AG04449 (cell line): ENCODE measurements around the gene KDM6A.
"Not testable (repeated sequence)": the region's sequence is repeated elsewhere in the genome, so short reads cannot be mapped to it uniquely, and the experiment has no call there.

Experiments
- CTCF ChIA-PET: fragments of 350-600 bp; formaldehyde crosslinking; extraction: SDS; loops from one replicate; lab custom pipeline; 2021; ENCODE audit warnings: antibody characterized with exemption; lab: Yijun Ruan, JAX
- POLR2A ChIA-PET: fragments of 400-600, 350-600 bp; formaldehyde crosslinking; extraction: SDS; loops from one replicate; lab custom pipeline; 2020; ENCODE audit warnings: antibody characterized with exemption, inconsistent platforms; lab: Yijun Ruan, JAX
- DNase-seq: peaks from one replicate; pipeline ENCODE4 v3.0.0-alpha.2; 2010; ENCODE audit warnings: low read depth, low spot score
- H3K4me3 ChIP-seq: 2 replicates; pipeline ENCODE4 v1.5.1; 2011; ENCODE audit warnings: low read depth, mild to moderate bottlenecking, control low read depth, low read length
- TF ChIP-seq, protein P1 (sequence below): IDR thresholded peaks from one replicate; pipeline ENCODE4 v1.5.1; 2011; ENCODE audit warnings: mild to moderate bottlenecking, moderate library complexity, low read length, control low read depth, inconsistent platforms; ENCODE audit not compliant: insufficient read depth; ENCODE audit errors: missing control alignments

Gene KDM6A

GRCh38 chrX:45035071-45035470 is 162.1 kb downstream of the KDM6A start:
- no peak overlapping the region for H3K4me3 ChIP-seq
- TF ChIP-seq, protein P1, sequence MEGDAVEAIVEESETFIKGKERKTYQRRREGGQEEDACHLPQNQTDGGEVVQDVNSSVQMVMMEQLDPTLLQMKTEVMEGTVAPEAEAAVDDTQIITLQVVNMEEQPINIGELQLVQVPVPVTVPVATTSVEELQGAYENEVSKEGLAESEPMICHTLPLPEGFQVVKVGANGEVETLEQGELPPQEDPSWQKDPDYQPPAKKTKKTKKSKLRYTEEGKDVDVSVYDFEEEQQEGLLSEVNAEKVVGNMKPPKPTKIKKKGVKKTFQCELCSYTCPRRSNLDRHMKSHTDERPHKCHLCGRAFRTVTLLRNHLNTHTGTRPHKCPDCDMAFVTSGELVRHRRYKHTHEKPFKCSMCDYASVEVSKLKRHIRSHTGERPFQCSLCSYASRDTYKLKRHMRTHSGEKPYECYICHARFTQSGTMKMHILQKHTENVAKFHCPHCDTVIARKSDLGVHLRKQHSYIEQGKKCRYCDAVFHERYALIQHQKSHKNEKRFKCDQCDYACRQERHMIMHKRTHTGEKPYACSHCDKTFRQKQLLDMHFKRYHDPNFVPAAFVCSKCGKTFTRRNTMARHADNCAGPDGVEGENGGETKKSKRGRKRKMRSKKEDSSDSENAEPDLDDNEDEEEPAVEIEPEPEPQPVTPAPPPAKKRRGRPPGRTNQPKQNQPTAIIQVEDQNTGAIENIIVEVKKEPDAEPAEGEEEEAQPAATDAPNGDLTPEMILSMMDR = no peak
- DNase-seq = no peak
- POLR2A ChIA-PET = no interaction called here
- CTCF ChIA-PET = no interaction called here

- no peak for DNase-seq
- no peak overlapping the region for H3K4me3 ChIP-seq
- TF ChIP-seq, protein P1 = no peak
- POLR2A ChIA-PET = no interaction called here
- CTCF ChIA-PET = no interaction called here
Observed at GRCh38 chrX:45036161-45036560, 163.2 kb downstream of the KDM6A start.

DNA sequence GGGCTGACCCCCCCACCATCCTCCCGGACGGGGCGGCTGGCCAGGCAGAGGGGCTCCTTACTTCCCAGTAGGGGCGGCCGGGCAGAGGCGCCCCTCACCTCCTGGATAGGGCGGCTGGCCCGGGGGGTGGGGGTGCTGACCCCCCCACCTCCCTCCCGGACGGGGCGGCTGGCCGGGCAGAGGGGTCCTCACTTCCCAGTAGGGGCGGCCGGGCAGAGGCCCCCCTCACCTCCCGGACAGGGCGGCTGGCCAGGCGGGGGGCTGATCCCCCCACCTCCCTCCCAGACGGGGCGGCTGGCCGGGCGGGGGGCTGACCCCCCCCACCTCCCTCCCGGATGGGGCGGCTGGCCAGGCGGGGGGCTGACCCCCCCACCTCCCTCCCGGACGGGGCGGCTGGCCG is 167.1 kb downstream of the KDM6A start:
- DNase-seq, POLR2A ChIA-PET, CTCF ChIA-PET, H3K4me3 ChIP-seq: not testable (repeated sequence)

DNA sequence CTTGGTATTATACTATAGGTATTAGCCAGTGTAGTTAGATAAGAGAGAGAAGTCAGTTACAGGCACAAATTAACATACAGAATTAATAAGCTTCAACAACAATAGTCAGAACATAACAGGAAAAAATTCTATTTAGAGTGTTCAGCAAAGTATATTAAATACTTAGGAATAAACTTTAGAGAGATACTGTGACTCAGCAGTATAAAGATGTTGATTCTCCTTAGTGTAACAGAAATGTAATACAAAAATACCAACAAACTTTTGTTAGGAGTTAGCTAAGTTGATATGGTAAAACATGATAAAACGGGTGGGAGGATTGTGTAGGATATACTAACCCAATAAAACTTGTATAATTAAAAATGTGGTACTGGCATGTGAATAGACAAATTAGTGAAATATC is 173.4 kb downstream of the KDM6A start:
- H3K4me3 ChIP-seq = no peak overlapping the region
- DNase-seq = no peak
- ChIA-PET CTCF (no interaction called here), POLR2A (no interaction called here)
- TF ChIP-seq, protein P1 = no peak

DNA sequence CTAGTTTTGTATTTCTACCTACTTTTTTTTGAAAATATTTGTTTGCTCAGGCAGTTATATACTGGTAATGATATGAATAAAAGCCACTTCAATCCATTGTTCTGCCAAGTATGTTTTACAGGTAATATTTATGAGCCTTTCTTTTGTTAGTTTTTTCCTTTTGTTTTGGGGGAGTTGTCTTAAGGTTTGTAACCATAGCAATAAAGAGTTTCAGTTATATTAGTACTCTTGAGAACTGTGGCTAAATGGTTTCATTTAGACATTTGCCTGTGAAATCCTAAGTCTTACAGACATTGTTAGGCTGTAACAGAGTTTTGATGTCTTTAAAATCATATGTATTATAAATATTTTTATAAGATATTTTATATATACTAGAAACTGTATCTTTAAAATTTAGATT is 177.6 kb downstream of the KDM6A start:
- ChIA-PET CTCF (interaction anchor here (0.8 kb wide), 1 partner anchor 19 kb away, joined by 5 read pairs; no protein-coding TSS in a partner anchor), POLR2A (no interaction called here)
- no peak overlapping the region for H3K4me3 ChIP-seq

DNA sequence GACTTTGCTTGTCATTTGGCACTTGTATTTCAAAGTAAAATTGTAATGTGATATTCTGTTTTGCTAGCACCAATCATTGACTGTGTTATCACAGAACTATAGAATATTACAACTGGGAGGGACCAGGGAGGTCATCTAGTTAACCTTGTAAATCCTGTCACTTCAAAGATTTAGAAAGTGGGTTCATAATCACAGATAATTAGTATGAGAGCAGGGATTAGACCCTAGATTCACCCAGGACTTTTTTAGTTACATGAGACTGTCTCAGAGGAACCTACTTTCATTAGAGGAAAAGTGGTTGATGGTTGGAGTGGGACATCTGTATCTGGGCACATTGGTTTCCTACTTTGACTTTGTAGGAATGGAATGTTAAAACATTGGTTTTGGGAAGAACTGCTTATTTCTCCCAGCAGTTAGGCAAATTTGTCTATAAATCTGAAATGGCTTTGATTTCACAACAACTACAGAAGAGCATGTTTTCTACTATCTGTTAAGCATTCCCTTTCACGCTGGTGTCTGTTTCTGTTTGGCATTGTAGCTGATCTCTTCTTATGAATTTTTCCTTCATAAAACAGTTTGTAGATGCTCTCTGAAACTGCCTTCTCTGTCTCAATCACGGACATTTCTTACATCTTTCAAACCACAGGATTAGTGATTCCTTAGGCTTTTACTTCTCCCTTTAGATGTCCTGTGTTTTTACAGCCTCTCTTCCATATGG is 183.6 kb downstream of the KDM6A start:
- TF ChIP-seq, protein P1 = no peak
- ChIA-PET POLR2A (no interaction called here), CTCF (interaction anchor here (1.5 kb wide), 1 partner anchor 13 kb away, joined by 3 read pairs; no protein-coding TSS in a partner anchor)
- H3K4me3 ChIP-seq = no peak overlapping the region
- no peak for DNase-seq

More for the DNA sequence above, 177.6 kb downstream of the KDM6A start:
- no peak for DNase-seq
- TF ChIP-seq, protein P1 = no peak

DNA sequence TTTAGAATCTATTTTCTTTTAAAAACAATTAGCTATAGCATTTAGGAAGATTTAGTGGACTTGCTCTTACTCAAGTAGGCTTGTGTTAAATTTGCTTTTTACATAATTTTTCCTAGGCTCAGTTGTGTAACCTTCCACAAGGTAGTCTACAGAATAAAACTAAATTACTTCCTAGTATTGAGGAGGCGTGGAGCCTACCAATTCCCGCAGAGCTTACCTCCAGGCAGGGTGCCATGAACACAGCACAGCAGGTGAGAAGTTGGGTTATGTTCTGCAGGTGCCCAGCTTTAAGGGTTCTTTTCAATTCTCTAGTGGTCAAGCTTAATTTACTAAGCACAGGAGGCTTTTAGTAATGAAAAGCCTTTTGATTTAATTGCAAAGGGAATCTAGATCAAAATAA is 186.9 kb downstream of the KDM6A start:
- H3K4me3 ChIP-seq, DNase-seq, POLR2A ChIA-PET: not testable (repeated sequence)
- CTCF ChIA-PET = interaction anchor here (2.0 kb wide), 1 partner anchor 10 kb away, joined by 8 read pairs; no protein-coding TSS in a partner anchor
